Stimulated activated CD4-positive, alpha-beta T cell treated with anti-CD3 and anti-CD28 coated beads, TNF-alpha, amount 100 ng/mL, for 1 hour (primary cell): Measurements from ENCODE around the gene POLR2J2.
"Not testable (repeated sequence)": the region's sequence is repeated elsewhere in the genome, so short reads cannot be mapped to it uniquely, and the experiment has no call there.

Experiments used
- DNase-seq, 3 donors: peaks; one replicate each; pipeline ENCODE4 v3.0.0-alpha.2; 2020; ENCODE audit warnings: low read depth in 3 of 3, low spot score in 1 of 3

POLR2J2 gene

GRCh38 chr7:102671166-102671955 is at the start of gene POLR2J2:
POLR2J2 (minus strand) TSS chr7:102671663; CDS start chr7:102671601, 62 bp downstream.
- DNase-seq = not testable (repeated sequence)

- DNase-seq = not testable (repeated sequence)
These were observed 47.0 kb upstream of the POLR2J2 start for GRCh38 chr7:102718491-102718890.

- DNase-seq = not testable (repeated sequence)
These were observed 44.3 kb upstream of the POLR2J2 start for GRCh38 chr7:102715718-102716117.

- not testable (repeated sequence) for DNase-seq
These were observed 43.5 kb upstream of the POLR2J2 start for GRCh38 chr7:102714774-102715522.

- DNase-seq = not testable (repeated sequence)
These were observed 42.2 kb upstream of the POLR2J2 start for GRCh38 chr7:102713691-102714080.

GRCh38 chr7:102713011-102713690 is 41.7 kb upstream of the POLR2J2 start:
- not testable (repeated sequence) for DNase-seq

GRCh38 chr7:102698962-102699750 is 27.7 kb upstream of the POLR2J2 start:
- not testable (repeated sequence) for DNase-seq

GRCh38 chr7:102697642-102698512 is 26.4 kb upstream of the POLR2J2 start:
- not testable (repeated sequence) for DNase-seq

- not testable (repeated sequence) for DNase-seq
These were observed 24.5 kb upstream of the POLR2J2 start for GRCh38 chr7:102696009-102696408.

- DNase-seq = not testable (repeated sequence)
These were observed 23.6 kb upstream of the POLR2J2 start for GRCh38 chr7:102695033-102695552.

GRCh38 chr7:102694008-102694407 is 22.5 kb upstream of the POLR2J2 start:
- DNase-seq = not testable (repeated sequence)

GRCh38 chr7:102690602-102691001 is 19.1 kb upstream of the POLR2J2 start:
- DNase-seq = not testable (repeated sequence)

- DNase-seq = peak in 1 of 3 donors; percentile 9
These were observed 18.2 kb upstream of the POLR2J2 start for GRCh38 chr7:102689436-102690282.

GRCh38 chr7:102688299-102689036 is 17.0 kb upstream of the POLR2J2 start:
- not testable (repeated sequence) for DNase-seq

- not testable (repeated sequence) for DNase-seq
These were observed 11.1 kb upstream of the POLR2J2 start for GRCh38 chr7:102682560-102682959.

GRCh38 chr7:102680780-102681179 is 9.3 kb upstream of the POLR2J2 start:
- DNase-seq = not testable (repeated sequence)

GRCh38 chr7:102675545-102675944 is 4.1 kb upstream of the POLR2J2 start:
- not testable (repeated sequence) for DNase-seq
